Fibroblast of pulmonary artery (primary cell): ENCODE data around the gene NRXN3.

Source experiments
- DNase-seq: peaks from one replicate; pipeline ENCODE4 v3.0.0-alpha.2; 2010; ENCODE audit warnings: low read depth
- H3K4me3 ChIP-seq: replicated peaks from 2 replicates; pipeline ENCODE4 v1.5.1; 2011; ENCODE audit warnings: low read depth, mild to moderate bottlenecking, control low read depth, low read length, moderate library complexity
- CTCF ChIP-seq: IDR thresholded peaks from 2 replicates; pipeline ENCODE4 v1.5.1; 2011; ENCODE audit warnings: mild to moderate bottlenecking, control low read depth, low read length, inconsistent platforms; ENCODE audit errors: missing control alignments

The NRXN3 gene

GRCh38 chr14:78355109-78355508 lies 184.9 kb downstream of the NRXN3 start:
- no peak for TF ChIP-seq CTCF
- H3K4me3 ChIP-seq, result no peak overlapping the region
- no peak for DNase-seq

- no peak for TF ChIP-seq CTCF
- DNase-seq, result no peak
- no peak overlapping the region for H3K4me3 ChIP-seq
Observed at GRCh38 chr14:78356391-78356790, 186.2 kb downstream of the NRXN3 start.

- DNase-seq, result no peak
- no peak overlapping the region for H3K4me3 ChIP-seq
- no peak for TF ChIP-seq CTCF
Observed at GRCh38 chr14:78358591-78358990, 188.4 kb downstream of the NRXN3 start.

GRCh38 chr14:78359581-78359980 lies 189.4 kb downstream of the NRXN3 start:
- no peak overlapping the region for H3K4me3 ChIP-seq
- TF ChIP-seq CTCF, result no peak
- no peak for DNase-seq

GRCh38 chr14:78363008-78363407 lies 192.8 kb downstream of the NRXN3 start:
- TF ChIP-seq CTCF, result no peak
- no peak overlapping the region for H3K4me3 ChIP-seq

GRCh38 chr14:78367355-78367754 lies 197.2 kb downstream of the NRXN3 start:
- no peak for TF ChIP-seq CTCF
- no peak overlapping the region for H3K4me3 ChIP-seq
- no peak for DNase-seq

More at GRCh38 chr14:78363008-78363407, 192.8 kb downstream of the NRXN3 start:
- no peak for DNase-seq

- DNase-seq, result no peak
- H3K4me3 ChIP-seq, result no peak overlapping the region
- TF ChIP-seq CTCF, result no peak
Observed at GRCh38 chr14:78383060-78383459, 212.9 kb downstream of the NRXN3 start.
